GM12878 (cell line): ENCODE results near the gene ALDH1L2. TPM values are rescaled to one million over a fixed set of nuclear protein-coding genes. Genes with fewer than 3 reads are reported as not detected.

Experiments
- ATAC-seq: fragments of 200-7000 bp; cut with Tn5 transposase; 3 replicates; pipeline ENCODE4 v1.9.1; 2020; ENCODE audit warnings: mild to moderate bottlenecking, moderate library complexity
- BruUV-seq: library from RNA; stranded (reverse); fragments of 400-500 nt; replicated peaks from 2 replicates; lab custom pipeline; 2021; lab: Mats Ljungman, UMichigan
- CTCF ChIA-PET: fragments of 300-600 bp; sonication (Branson Sonifier 250); formaldehyde crosslinking; extraction: SDS; loops from one replicate; lab custom pipeline; 2021; ENCODE audit warnings: inconsistent platforms; lab: Yijun Ruan, JAX
- POLR2A ChIA-PET: fragments of 350-600 bp; formaldehyde crosslinking; extraction: SDS; loops from one replicate; lab custom pipeline; 2021; ENCODE audit warnings: inconsistent platforms; lab: Charles Lee
- RAD21 ChIA-PET: fragments of 300-600 bp; sonication (Branson Sonifier 250); formaldehyde crosslinking; loops from one replicate; lab custom pipeline; 2023; ENCODE audit warnings: antibody characterized with exemption; ENCODE audit not compliant: unreplicated experiment; lab: Charles Lee
- SMC1A ChIA-PET: fragments of 300-600 bp; sonication (Branson Sonifier 250); formaldehyde crosslinking; loops from one replicate; lab custom pipeline; 2023; ENCODE audit not compliant: unreplicated experiment, uncharacterized antibody; lab: Charles Lee
- DNase-seq: peaks from one replicate; pipeline ENCODE4 v3.0.0-alpha.2; 2011; ENCODE audit warnings: low read depth, low spot score
- FAIRE-seq: peaks from 3 replicates; lab custom pipeline; 2011; peaks lifted over from hg19 to GRCh38; lab: Jason Lieb, UNC
- H2AFZ ChIP-seq: 2 replicates; pipeline ENCODE4 v1.6.0; 2011; ENCODE audit warnings: low read depth, low read length, control low read depth; ENCODE audit not compliant: control insufficient read depth
- H3K27ac ChIP-seq: 2 replicates; pipeline ENCODE4 v1.5.1; 2011; ENCODE audit warnings: control low read depth; ENCODE audit not compliant: control insufficient read depth, insufficient read depth
- H3K27me3 ChIP-seq, 2 experiments: replicated peaks in 1 of 2; 2 replicates each; pipeline versions ENCODE4 v1.6.0 to v1.6.1; 2011; ENCODE audit warnings: low read length in 1 of 2; ENCODE audit not compliant: control insufficient read depth in 2 of 2, insufficient read depth in 2 of 2
- H3K36me3 ChIP-seq, 2 experiments: 2 replicates each; pipeline ENCODE4 v1.5.1; 2011; ENCODE audit warnings: low read length in 1 of 2; ENCODE audit not compliant: control insufficient read depth in 2 of 2, insufficient read depth in 2 of 2
- H3K4me1 ChIP-seq: 2 replicates; pipeline ENCODE4 v1.6.1; 2011; ENCODE audit warnings: mild to moderate bottlenecking, low read length, moderate library complexity, mixed read lengths; ENCODE audit not compliant: control insufficient read depth, insufficient read depth
- H3K4me2 ChIP-seq: 2 replicates; pipeline ENCODE4 v1.6.0; 2011; ENCODE audit warnings: control low read depth; ENCODE audit not compliant: control insufficient read depth, insufficient read depth
- H3K4me3 ChIP-seq: fragments of 200-600 bp; sonication (generic); 2 replicates; pipeline ENCODE4 v1.5.1; 2016
- H3K79me2 ChIP-seq: 2 replicates; pipeline ENCODE4 v1.6.0; 2011; ENCODE audit warnings: low read length; ENCODE audit not compliant: control insufficient read depth, insufficient read depth
- H3K9ac ChIP-seq: 2 replicates; pipeline ENCODE4 v1.8.0; 2011; ENCODE audit warnings: low read length, control low read depth, mixed read lengths; ENCODE audit not compliant: control insufficient read depth, insufficient read depth
- H3K9me3 ChIP-seq: replicated peaks from 3 replicates; pipeline ENCODE4 v1.5.1; 2011; ENCODE audit warnings: mild to moderate bottlenecking, low read length; ENCODE audit not compliant: control insufficient read depth, insufficient read depth
- H4K20me1 ChIP-seq: 2 replicates; pipeline ENCODE4 v1.6.0; 2011; ENCODE audit not compliant: control insufficient read depth, insufficient read depth
- DPF2 ChIP-seq: fragments of 450-650 bp; IDR thresholded peaks from 2 replicates; pipeline ENCODE4 v1.6.1; 2017; ENCODE audit warnings: mild to moderate bottlenecking
- NFIC ChIP-seq: IDR thresholded peaks from 2 replicates; pipeline ENCODE4 v1.6.1; 2012; ENCODE audit warnings: low read depth, mild to moderate bottlenecking, inconsistent platforms, low read length, moderate library complexity
- NFYB ChIP-seq: IDR thresholded peaks from 2 replicates; pipeline ENCODE4 v1.6.1; 2011; ENCODE audit warnings: low read depth, mild to moderate bottlenecking, low read length, improper control_type of control experiment, moderate library complexity; ENCODE audit not compliant: insufficient read depth
- SMARCA5 ChIP-seq: fragments of 450-650 bp; IDR thresholded peaks from 2 replicates; pipeline ENCODE4 v1.6.1; 2017; ENCODE audit warnings: mild to moderate bottlenecking
- ZZZ3 ChIP-seq: IDR thresholded peaks from 2 replicates; pipeline ENCODE4 v1.6.1; 2011; ENCODE audit warnings: low read depth; ENCODE audit not compliant: control insufficient read depth, insufficient read length
- WGBS: methylation state at CpG from one replicate; pipeline ENCODE4 v1.1.6; 2016; ENCODE audit warnings: low lambda C conversion rate; ENCODE audit not compliant: insufficient replicate concordance, insufficient coverage; ENCODE audit errors: missing lambda C conversion rate; 5-methylcytosine and 5-hydroxymethylcytosine counted together
- in situ Hi-C: fragments of 300-500 bp; cut with MboI; formaldehyde crosslinking; loops from 9 replicates; pipeline ENCODE4 v1.14.3; 2018; ENCODE audit warnings: mixed read lengths
- intact Hi-C: fragments of 100-400 bp; cut with micrococcal nuclease; formaldehyde crosslinking; loops from one replicate; pipeline ENCODE4 v1.14.2; 2022; ENCODE audit not compliant: unreplicated experiment
- polyA plus RNA-seq, 11 experiments: library from polyadenylated mRNA; depleted of rRNA in 4 of 11; unstranded in 6 of 11; stranded (reverse) in 5 of 11; fragments of >200 nt; fragmentation: Nextera tagmentation in 4 of 11; fragmentation: Illumina TruSeq in 1 of 11; extraction: Ambion mirVana in 4 of 11; extraction: Trizol in 1 of 11; gene quantifications; 1 replicate in 1 of 11; 2 replicates in 10 of 11; pipeline versions ENCODE4 v1.2.1 to v1.2.3, GENCODE V29; 2011 to 2016; ENCODE audit warnings: inconsistent platforms in 2 of 11, missing spikeins in 2 of 11, low read depth in 1 of 11
- total RNA-seq, 4 experiments: library from RNA; depleted of rRNA in 3 of 4; stranded (reverse); fragments of >200 nt in 3 of 4; fragmentation: Illumina TruSeq in 1 of 4; extraction: Trizol in 1 of 4; gene quantifications; 2 replicates each; pipeline versions ENCODE4 v1.2.1 to v1.2.3, GENCODE V29; 2013 to 2021
- TF ChIP-seq, protein P1 (sequence below): IDR thresholded peaks from 2 replicates; pipeline ENCODE4 v1.6.1; 2011; ENCODE audit warnings: mild to moderate bottlenecking, low read depth, low read length, moderate library complexity; ENCODE audit not compliant: insufficient replicate concordance
- TF ChIP-seq, protein P2 (sequence below): IDR thresholded peaks from 2 replicates; pipeline ENCODE4 v1.6.1; 2012; ENCODE audit warnings: mild to moderate bottlenecking, low read depth, low read length
- TF ChIP-seq, protein P3 (sequence below): IDR thresholded peaks from 2 replicates; pipeline ENCODE4 v1.6.1; 2012; ENCODE audit warnings: improper control_type of control experiment, low read depth, low read length; ENCODE audit not compliant: insufficient replicate concordance
- TF ChIP-seq, protein P4 (sequence below), 3 experiments: IDR thresholded peaks in 2 of 3; conservative IDR thresholded peaks in 1 of 3; 2 replicates each; pipeline ENCODE4 v1.5.1; 2011; ENCODE audit warnings: low read depth in 3 of 3, low read length in 3 of 3, mild to moderate bottlenecking in 3 of 3, control low read depth in 2 of 3, moderate library complexity in 2 of 3, inconsistent platforms in 1 of 3, mixed read lengths in 1 of 3; ENCODE audit not compliant: control insufficient read depth in 2 of 3, insufficient read depth in 1 of 3; ENCODE audit errors: extremely low read depth in 1 of 3

Gene ALDH1L2
- total and polyA plus RNA-seq, 10 of the 15 experiments (the other 5 are each of a cell fraction or from before 2014, with no cell fraction given) = 0.15 to 13.7 (median 8.5) TPM

DNA sequence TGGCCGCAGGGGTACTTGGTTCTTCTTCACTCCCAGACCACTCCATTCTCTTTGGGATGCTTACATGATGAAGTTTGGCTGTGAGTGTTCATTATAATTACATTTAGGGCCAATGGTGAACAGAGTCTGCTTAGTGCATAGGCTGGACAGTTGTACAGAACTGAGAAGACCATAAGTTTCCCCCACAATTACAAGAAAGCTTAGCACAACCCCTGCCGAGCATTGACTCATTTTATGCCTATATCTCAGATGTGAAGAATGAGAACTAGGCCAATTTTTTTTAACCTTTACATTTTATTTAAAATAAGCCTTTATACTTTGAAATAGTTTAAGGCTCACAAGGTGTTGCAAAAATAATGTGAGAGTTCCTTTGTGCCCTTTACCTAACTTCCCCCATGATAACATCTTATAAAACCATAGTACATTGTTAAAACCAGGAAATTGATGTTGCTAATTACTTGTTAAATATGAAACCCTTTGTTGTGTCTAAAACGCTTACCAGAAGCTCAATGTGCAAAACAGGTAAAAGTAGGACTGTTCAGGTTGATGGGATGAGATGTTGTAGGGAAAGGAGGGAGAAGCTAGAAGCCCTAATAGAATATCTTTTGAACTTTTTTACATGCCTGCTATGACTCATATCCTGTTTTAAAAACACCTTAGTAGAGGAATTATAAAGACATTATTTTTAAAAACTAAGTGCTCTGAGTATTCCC lies 47.2 kb downstream of the ALDH1L2 start:
- ChIA-PET CTCF (interaction anchor here (1.2 kb wide), 1 partner anchor 662 kb away, joined by 3 read pairs; no protein-coding TSS in a partner anchor), SMC1A (interaction anchor here (1.1 to 3.0 kb wide), 3 partner anchors 15 to 48 kb away, joined by 3 to 12 read pairs (median 3); no protein-coding TSS in a partner anchor), POLR2A (no interaction called here), RAD21 (interaction anchor here (0.9 kb wide), 1 partner anchor 458 kb away, joined by 3 read pairs; no protein-coding TSS in a partner anchor)
- no peaks in the 10 kb centered on the region for H3K36me3 ChIP-seq
- H3K4me1 ChIP-seq = peaks cover 21% of the 10 kb centered on the region
- H2AFZ ChIP-seq = peak overlapping the region; percentile 34
- H3K27ac ChIP-seq = 0 out of 2 replicates have a peak overlapping the region, but pooled peaks have one; percentile 48
- H3K9ac ChIP-seq = no peak overlapping the region
- H3K4me2 ChIP-seq = no peak overlapping the region
- no TSS peak for BruUV-seq
- DNase-seq = no peak
- H3K9me3 ChIP-seq = no peaks in the 10 kb centered on the region; the same call in 1 of the 3 replicates
- H3K27me3 ChIP-seq = no peaks in the 10 kb centered on the region
- no peak overlapping the region for H3K4me3 ChIP-seq
- ATAC-seq = peak; percentile 74
- H4K20me1 ChIP-seq = no peaks in the 10 kb centered on the region
- in situ Hi-C loops (no loop called here), intact Hi-C loops (no loop called here)
- WGBS = 44% methylated on average over 3 of the region's 3 CpGs
- no peak for FAIRE-seq
- H3K79me2 ChIP-seq = no peaks in the 10 kb centered on the region
- TF ChIP-seq, protein P1, sequence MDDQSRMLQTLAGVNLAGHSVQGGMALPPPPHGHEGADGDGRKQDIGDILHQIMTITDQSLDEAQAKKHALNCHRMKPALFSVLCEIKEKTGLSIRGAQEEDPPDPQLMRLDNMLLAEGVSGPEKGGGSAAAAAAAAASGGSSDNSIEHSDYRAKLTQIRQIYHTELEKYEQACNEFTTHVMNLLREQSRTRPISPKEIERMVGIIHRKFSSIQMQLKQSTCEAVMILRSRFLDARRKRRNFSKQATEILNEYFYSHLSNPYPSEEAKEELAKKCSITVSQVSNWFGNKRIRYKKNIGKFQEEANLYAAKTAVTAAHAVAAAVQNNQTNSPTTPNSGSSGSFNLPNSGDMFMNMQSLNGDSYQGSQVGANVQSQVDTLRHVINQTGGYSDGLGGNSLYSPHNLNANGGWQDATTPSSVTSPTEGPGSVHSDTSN = no peak
- TF ChIP-seq NFYB = no peak
- no peak for TF ChIP-seq ZZZ3
- TF ChIP-seq NFIC = peak; percentile 47; the same call in 1 of the 2 replicates
- TF ChIP-seq, protein P2, sequence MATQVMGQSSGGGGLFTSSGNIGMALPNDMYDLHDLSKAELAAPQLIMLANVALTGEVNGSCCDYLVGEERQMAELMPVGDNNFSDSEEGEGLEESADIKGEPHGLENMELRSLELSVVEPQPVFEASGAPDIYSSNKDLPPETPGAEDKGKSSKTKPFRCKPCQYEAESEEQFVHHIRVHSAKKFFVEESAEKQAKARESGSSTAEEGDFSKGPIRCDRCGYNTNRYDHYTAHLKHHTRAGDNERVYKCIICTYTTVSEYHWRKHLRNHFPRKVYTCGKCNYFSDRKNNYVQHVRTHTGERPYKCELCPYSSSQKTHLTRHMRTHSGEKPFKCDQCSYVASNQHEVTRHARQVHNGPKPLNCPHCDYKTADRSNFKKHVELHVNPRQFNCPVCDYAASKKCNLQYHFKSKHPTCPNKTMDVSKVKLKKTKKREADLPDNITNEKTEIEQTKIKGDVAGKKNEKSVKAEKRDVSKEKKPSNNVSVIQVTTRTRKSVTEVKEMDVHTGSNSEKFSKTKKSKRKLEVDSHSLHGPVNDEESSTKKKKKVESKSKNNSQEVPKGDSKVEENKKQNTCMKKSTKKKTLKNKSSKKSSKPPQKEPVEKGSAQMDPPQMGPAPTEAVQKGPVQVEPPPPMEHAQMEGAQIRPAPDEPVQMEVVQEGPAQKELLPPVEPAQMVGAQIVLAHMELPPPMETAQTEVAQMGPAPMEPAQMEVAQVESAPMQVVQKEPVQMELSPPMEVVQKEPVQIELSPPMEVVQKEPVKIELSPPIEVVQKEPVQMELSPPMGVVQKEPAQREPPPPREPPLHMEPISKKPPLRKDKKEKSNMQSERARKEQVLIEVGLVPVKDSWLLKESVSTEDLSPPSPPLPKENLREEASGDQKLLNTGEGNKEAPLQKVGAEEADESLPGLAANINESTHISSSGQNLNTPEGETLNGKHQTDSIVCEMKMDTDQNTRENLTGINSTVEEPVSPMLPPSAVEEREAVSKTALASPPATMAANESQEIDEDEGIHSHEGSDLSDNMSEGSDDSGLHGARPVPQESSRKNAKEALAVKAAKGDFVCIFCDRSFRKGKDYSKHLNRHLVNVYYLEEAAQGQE = no peak
- TF ChIP-seq, protein P3, sequence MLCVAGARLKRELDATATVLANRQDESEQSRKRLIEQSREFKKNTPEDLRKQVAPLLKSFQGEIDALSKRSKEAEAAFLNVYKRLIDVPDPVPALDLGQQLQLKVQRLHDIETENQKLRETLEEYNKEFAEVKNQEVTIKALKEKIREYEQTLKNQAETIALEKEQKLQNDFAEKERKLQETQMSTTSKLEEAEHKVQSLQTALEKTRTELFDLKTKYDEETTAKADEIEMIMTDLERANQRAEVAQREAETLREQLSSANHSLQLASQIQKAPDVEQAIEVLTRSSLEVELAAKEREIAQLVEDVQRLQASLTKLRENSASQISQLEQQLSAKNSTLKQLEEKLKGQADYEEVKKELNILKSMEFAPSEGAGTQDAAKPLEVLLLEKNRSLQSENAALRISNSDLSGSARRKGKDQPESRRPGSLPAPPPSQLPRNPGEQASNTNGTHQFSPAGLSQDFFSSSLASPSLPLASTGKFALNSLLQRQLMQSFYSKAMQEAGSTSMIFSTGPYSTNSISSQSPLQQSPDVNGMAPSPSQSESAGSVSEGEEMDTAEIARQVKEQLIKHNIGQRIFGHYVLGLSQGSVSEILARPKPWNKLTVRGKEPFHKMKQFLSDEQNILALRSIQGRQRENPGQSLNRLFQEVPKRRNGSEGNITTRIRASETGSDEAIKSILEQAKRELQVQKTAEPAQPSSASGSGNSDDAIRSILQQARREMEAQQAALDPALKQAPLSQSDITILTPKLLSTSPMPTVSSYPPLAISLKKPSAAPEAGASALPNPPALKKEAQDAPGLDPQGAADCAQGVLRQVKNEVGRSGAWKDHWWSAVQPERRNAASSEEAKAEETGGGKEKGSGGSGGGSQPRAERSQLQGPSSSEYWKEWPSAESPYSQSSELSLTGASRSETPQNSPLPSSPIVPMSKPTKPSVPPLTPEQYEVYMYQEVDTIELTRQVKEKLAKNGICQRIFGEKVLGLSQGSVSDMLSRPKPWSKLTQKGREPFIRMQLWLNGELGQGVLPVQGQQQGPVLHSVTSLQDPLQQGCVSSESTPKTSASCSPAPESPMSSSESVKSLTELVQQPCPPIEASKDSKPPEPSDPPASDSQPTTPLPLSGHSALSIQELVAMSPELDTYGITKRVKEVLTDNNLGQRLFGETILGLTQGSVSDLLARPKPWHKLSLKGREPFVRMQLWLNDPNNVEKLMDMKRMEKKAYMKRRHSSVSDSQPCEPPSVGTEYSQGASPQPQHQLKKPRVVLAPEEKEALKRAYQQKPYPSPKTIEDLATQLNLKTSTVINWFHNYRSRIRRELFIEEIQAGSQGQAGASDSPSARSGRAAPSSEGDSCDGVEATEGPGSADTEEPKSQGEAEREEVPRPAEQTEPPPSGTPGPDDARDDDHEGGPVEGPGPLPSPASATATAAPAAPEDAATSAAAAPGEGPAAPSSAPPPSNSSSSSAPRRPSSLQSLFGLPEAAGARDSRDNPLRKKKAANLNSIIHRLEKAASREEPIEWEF = no peak
- TF ChIP-seq, protein P4, sequence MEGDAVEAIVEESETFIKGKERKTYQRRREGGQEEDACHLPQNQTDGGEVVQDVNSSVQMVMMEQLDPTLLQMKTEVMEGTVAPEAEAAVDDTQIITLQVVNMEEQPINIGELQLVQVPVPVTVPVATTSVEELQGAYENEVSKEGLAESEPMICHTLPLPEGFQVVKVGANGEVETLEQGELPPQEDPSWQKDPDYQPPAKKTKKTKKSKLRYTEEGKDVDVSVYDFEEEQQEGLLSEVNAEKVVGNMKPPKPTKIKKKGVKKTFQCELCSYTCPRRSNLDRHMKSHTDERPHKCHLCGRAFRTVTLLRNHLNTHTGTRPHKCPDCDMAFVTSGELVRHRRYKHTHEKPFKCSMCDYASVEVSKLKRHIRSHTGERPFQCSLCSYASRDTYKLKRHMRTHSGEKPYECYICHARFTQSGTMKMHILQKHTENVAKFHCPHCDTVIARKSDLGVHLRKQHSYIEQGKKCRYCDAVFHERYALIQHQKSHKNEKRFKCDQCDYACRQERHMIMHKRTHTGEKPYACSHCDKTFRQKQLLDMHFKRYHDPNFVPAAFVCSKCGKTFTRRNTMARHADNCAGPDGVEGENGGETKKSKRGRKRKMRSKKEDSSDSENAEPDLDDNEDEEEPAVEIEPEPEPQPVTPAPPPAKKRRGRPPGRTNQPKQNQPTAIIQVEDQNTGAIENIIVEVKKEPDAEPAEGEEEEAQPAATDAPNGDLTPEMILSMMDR (IDR thresholded peaks at IDR 0.05 in 2 of 3, conservative IDR thresholded peaks at IDR 0.05 in 1 of 3; ENCODE audit: control insufficient read depth in 2 of 3, extremely low read depth in 1 of 3, insufficient read depth in 1 of 3, low read depth in 3 of 3, low read length in 3 of 3) = no peak
- no peak for TF ChIP-seq DPF2
- no peak for TF ChIP-seq SMARCA5
